Activated CD4-positive, alpha-beta T cell treated with anti-CD3 and anti-CD28 coated beads, Interleukin-2, Interleukin-4, amounts not matched to agents 100 ng/mL and 50 ng/mL, durations not matched to agents 16 hours and 8 hours (primary cell): ENCODE results near the gene PATJ.

Experiments
- DNase-seq: peaks from one replicate; pipeline ENCODE4 v3.0.0-alpha.2; 2020; ENCODE audit warnings: low spot score

PATJ gene

DNA sequence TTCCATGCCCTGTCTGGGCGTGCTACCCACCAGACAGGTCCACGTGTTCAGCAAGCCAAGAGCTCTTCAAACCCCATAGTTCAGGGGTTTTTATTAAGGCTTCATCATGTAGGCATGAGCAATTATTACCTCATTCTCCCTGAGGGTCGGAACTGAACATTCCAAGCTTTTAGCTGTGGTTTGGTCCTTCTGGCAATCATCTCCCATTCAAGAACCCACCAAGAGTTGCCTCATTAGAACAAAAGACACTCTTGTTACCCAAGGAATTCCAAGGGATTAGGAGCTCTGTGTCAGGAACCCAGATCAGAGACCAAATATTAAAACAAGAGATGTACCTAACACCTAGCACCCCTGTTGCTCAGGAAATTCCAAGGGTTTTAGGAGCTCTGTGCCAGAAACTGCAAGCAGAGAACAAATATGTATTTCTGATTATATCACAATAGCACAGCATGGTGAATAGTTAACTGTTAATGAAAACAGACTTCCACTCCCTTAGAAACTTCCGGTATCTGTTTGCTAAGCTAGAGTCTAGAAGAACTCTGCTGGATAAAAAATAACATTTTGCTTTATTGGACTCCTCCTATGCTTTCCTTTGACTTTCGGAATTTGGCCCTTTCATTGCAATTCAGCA lies 251.2 kb downstream of the PATJ start:
- DNase-seq = no peak

DNA sequence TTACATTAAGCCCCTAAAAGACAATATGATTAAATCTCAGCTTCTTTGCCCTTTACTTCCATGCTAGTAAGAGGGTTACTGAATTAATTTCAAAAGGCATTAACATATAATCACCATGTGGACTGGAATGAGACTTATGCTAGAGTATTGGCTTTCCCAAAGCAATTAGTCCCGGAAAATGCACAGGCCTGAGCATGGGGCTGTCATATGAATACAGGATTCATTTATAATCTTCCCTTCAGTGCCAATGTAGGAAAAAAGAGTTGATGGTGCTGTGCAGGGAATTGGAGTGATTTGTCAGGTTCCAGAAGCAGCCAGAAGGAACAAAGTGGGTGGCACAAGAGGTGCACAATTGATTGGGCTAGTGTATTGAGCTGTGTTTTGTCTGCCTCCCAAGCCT lies 253.4 kb downstream of the PATJ start:
- no peak for DNase-seq

- no peak for DNase-seq
These were observed 254.8 kb downstream of the PATJ start for GRCh38 chr1:61997123-61997522.

DNA sequence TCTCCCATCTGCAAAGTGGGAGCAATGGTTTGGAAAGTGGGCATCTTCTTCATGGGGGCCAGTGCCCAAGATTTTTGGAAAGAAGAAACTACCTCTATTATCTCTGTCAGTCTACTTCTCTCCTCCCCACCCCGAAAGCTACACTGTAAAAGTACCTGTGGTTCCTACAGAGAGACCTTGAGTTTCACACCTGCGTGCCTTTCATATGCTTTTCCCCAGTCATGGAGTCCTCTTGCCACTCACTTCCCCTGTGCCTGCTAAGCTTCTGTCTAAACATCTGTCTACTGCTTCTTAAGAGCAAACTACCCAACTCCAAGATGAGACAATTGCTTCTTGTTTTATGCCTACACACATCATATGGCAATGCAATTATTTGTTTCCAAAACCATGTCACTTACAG lies 261.5 kb downstream of the PATJ start:
- DNase-seq = no peak

DNA sequence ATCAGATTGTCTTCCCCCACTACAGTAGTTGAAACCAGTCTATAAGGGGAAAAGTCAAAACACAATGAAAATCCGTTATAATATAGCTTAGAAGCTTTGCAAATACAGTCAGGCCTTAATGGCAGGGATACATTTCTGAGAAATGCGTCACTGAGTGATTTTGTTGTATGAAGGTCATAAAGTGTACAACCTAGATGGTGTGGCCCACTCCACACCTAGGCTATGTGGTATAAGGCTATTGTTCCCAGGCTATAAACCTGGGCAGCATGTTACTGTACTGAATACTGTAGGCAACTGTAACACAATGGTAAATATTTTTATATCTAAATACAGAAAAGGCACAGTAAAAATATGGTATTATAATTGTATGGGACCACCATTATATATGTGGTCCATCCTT lies 264.4 kb downstream of the PATJ start:
- no peak for DNase-seq

- DNase-seq = no peak
These were observed 268.7 kb downstream of the PATJ start for GRCh38 chr1:62011006-62011405.

DNA sequence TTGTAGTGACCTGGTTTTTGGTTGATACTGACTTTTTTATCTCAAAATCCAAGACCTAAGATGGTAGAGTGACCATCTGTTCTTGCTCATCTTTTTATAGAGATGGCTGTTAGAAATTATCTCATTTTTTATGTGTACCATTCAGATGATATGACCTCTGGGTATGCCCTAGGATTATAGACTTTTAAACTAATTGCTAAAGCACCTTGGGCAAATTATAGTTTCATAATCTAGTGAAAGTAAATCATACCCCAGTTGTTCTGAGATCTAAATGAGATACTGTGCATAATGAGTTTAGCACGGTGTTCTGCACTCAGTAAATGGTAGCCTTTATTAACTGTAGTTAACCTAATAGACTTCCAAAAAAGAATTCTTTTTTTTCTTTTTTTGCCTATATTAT lies 269.8 kb downstream of the PATJ start:
- no peak for DNase-seq

- no peak for DNase-seq
These were observed 270.6 kb downstream of the PATJ start for GRCh38 chr1:62012836-62013235.

GRCh38 chr1:62013264-62013663 lies 271.0 kb downstream of the PATJ start:
- DNase-seq = no peak

DNA sequence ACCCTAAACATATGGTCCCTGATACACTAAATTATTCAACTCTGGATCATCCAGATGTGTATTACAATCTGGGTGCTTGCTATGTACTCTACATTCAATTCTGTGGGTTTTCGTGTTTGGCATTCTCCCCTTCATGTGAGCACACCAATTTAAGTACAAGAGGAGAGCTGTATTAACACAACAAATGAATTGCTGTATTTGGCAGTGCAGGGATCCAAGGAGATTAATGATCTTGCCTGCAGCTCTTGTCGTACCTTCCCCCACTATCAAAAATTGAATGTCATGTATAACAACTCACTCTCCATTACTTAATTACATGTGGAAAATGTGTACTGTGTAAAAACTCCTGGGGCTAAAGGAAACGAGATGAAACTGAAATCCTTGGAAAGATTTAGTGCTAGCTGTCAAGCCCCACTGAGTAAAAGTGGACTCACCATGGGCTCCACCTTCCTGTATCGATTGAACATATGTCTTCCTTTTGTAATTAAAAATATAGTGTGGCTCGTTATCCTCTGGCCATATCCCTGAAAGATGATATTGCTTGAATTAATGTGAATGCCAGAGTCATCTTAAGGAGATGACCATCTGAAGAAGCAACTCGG lies 280.2 kb downstream of the PATJ start:
- no peak for DNase-seq

DNA sequence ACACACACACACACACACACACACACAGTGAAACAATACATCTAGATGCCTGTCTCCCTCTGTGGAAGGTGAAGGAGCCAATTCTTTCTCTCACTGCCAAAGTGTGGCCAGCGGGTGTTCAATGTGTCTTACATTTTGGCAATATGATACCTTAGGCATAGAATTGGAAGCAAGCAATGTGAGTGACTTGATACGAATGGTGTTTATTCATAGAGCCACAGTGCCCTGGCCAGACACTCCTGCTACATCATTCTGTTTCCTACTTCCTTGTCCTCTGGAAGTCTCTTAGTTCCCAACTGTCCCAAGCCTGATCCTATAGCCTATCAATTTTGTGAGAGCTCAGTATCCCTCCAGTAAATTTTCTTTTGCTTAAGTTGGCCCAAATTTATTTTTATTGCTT lies 282.4 kb downstream of the PATJ start:
- DNase-seq = no peak

- DNase-seq = no peak
These were observed 282.9 kb downstream of the PATJ start for GRCh38 chr1:62025154-62025553.

DNA sequence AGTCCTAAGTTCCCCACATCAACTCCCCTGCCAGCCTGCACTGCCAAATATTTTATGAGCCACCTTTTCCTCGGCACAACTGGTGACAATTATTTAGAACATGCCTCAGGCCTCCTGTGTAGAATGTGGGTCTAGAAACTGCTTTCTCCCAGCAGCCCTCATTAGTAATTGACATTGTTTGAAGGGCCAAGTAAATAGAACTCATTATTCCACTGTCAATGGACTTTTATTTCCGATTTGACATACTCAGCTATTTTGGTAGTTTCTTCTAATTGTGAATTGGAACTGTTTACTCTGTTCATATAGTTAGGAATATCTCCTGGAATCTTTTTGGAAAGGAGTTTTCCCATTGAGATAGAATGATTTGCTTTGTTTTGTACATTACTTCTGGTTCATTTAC lies 283.6 kb downstream of the PATJ start:
- no peak for DNase-seq

- no peak for DNase-seq
These were observed 287.4 kb downstream of the PATJ start for GRCh38 chr1:62029704-62030103.

DNA sequence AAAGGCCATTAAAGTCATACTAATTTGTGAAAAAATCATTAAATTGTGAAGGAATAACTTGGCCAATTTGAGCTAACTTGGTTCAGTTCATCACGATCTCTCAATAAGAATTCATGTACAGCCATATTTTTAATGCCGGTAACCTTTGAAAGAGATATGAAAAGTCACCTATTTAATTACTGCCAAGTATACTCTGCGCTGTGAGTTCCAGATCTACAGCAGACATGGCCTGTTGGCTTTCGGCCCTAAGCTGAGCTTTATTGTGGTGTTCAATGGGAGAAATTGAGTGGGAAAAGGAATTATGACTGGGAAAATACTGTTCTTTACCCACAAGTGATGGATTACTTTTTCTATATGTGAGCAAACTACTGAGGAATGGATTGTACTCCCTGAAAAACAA lies 292.5 kb downstream of the PATJ start:
- no peak for DNase-seq

GRCh38 chr1:62037274-62037673 lies 295.0 kb downstream of the PATJ start:
- no peak for DNase-seq

GRCh38 chr1:62038594-62039284 lies 296.5 kb downstream of the PATJ start:
- no peak for DNase-seq

- DNase-seq = no peak
These were observed 298.2 kb downstream of the PATJ start for GRCh38 chr1:62040450-62040849.

- DNase-seq = no peak
These were observed 298.7 kb downstream of the PATJ start for GRCh38 chr1:62040973-62041372.

GRCh38 chr1:62043154-62043553 lies 300.9 kb downstream of the PATJ start:
- DNase-seq = no peak

- DNase-seq = no peak
These were observed 303.3 kb downstream of the PATJ start for GRCh38 chr1:62045574-62045973.

GRCh38 chr1:62046927-62047326 lies 304.6 kb downstream of the PATJ start:
- DNase-seq = no peak

GRCh38 chr1:62050165-62050564 lies 307.9 kb downstream of the PATJ start:
- no peak for DNase-seq

DNA sequence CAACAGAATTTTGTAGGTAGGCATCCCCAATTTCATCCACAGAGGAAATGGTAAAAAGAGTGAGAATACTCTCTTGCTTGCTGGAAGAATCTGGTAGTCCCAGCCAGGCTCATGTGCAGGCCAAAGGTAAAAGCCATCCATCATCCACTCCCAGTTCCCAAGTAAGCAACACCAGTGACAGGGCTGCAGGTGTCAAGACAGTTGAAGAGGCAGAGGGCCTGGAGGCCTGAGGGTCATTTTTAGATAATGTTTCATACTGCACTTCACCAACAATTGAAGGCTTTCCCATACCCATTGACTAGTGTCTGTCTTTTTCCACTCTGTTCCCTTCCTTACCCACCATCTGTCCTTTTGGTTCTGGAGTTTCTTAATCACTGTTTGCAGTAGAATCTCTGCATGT lies 310.7 kb downstream of the PATJ start:
- DNase-seq = no peak
